ENCODE results near the gene RAF1. TPM values are rescaled to one million over a fixed set of nuclear protein-coding genes. Genes with fewer than 3 reads are reported as not detected.

The RAF1 gene
- total and polyA plus RNA-seq, 2 donors (not counting 3 experiments of a cell fraction or from before 2014, with no cell fraction given), result 73.8 to 86.2 TPM

DNA sequence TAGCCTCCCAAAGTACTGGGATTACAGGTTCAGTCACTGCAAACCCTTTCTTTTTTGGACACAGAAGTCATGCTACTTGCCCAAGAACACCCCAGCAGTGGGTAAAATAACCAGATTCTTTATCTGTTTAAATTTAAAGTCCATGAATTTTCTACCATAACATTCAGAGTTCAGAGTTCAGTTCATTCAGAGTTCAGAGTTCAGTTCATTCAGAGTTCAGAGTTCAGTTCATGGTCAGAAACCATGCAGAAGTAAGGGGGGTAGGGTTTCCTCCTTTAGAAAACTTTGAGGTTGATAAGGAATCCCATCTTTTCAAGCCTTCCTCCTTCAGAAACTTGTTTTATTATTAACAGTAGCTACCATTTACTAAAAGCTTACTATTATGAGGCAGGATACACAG, 43.2 kb downstream of the RAF1 start:
- H3K27me3 ChIP-seq (ENCODE audit: control insufficient read depth in 2 of 2, insufficient read depth in 2 of 2, low read length in 2 of 2), result no peaks in the 10 kb centered on the region
- TF ChIP-seq MYC (IDR thresholded peaks at IDR 0.05; ENCODE audit: low read depth, low read length), result no peak
- no peak for TF ChIP-seq GATA2 (IDR thresholded peaks at IDR 0.05; ENCODE audit: insufficient read depth, insufficient read length, low read depth, low read length)
- TF ChIP-seq, protein P1, sequence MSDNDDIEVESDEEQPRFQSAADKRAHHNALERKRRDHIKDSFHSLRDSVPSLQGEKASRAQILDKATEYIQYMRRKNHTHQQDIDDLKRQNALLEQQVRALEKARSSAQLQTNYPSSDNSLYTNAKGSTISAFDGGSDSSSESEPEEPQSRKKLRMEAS (IDR thresholded peaks at IDR 0.05; ENCODE audit: insufficient read depth, insufficient read length), result no peak
- TF ChIP-seq JUN (IDR thresholded peaks at IDR 0.05; ENCODE audit: borderline replicate concordance, insufficient read depth, insufficient read length, low read depth), result no peak
- no peak for TF ChIP-seq POLR2AphosphoS5 (IDR thresholded peaks at IDR 0.05; ENCODE audit: insufficient read depth, low read depth, low read length)
- TF ChIP-seq, protein P2, sequence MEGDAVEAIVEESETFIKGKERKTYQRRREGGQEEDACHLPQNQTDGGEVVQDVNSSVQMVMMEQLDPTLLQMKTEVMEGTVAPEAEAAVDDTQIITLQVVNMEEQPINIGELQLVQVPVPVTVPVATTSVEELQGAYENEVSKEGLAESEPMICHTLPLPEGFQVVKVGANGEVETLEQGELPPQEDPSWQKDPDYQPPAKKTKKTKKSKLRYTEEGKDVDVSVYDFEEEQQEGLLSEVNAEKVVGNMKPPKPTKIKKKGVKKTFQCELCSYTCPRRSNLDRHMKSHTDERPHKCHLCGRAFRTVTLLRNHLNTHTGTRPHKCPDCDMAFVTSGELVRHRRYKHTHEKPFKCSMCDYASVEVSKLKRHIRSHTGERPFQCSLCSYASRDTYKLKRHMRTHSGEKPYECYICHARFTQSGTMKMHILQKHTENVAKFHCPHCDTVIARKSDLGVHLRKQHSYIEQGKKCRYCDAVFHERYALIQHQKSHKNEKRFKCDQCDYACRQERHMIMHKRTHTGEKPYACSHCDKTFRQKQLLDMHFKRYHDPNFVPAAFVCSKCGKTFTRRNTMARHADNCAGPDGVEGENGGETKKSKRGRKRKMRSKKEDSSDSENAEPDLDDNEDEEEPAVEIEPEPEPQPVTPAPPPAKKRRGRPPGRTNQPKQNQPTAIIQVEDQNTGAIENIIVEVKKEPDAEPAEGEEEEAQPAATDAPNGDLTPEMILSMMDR (IDR thresholded peaks at IDR 0.05; ENCODE audit: extremely low read depth in 1 of 2, insufficient read depth in 1 of 2, low read depth in 1 of 2, low read length in 2 of 2), result no peak
- no peak for TF ChIP-seq FOS (IDR thresholded peaks at IDR 0.05; ENCODE audit: borderline replicate concordance, insufficient read depth, low read length)
- no peak for TF ChIP-seq EZH2 (IDR thresholded peaks at IDR 0.05; ENCODE audit: borderline replicate concordance, low read depth, low read length, severe bottlenecking)
- no peak for TF ChIP-seq POLR2A (IDR thresholded peaks at IDR 0.05; ENCODE audit: low read depth, low read length)
- no peak for DNase-seq (ENCODE audit: low read depth, low spot score)
- H3K9ac ChIP-seq (replicated peaks; ENCODE audit: extremely low read depth, insufficient read depth, low read length), result no peak overlapping the region
- H3K4me3 ChIP-seq (replicated peaks in 1 of 3; ENCODE audit: insufficient read depth in 1 of 3, low read depth in 1 of 3, low read length in 3 of 3), result no peak overlapping the region
- peaks cover 5% of the 10 kb centered on the region for H3K4me1 ChIP-seq (ENCODE audit: control insufficient read depth, extremely low read depth, insufficient read depth, low read length)
- peaks cover 7% of the 10 kb centered on the region for H4K20me1 ChIP-seq (replicated peaks; ENCODE audit: control insufficient read depth, extremely low read depth, insufficient read depth, low read length)
- BruUV-seq (replicated peaks), result no TSS peak
- H2AFZ ChIP-seq (ENCODE audit: low read depth, low read length), result no peak overlapping the region
- peaks cover 79% of the 10 kb centered on the region for H3K79me2 ChIP-seq (ENCODE audit: control insufficient read depth, insufficient read depth, low read length)
- POLR2A ChIA-PET, result no interaction called here
- intact Hi-C loops (cut with micrococcal nuclease), result no loop called here
- no peak overlapping the region for H3K4me2 ChIP-seq (ENCODE audit: insufficient read depth, low read length)
- dilution Hi-C loops (cut with MboI; ENCODE audit: extremely low pct_ligation_motif_present, low sequenced_read_pairs), result no loop called here
- H3K27ac ChIP-seq (ENCODE audit: insufficient read depth, low read depth, low read length), result no peak overlapping the region
- peaks cover 0 to 5% of the 10 kb centered on the region in 2 experiments for H3K36me3 ChIP-seq (ENCODE audit: control insufficient read depth in 2 of 2, extremely low read depth in 1 of 2, insufficient read depth in 2 of 2, low read length in 2 of 2)
- CTCF ChIA-PET, result no interaction called here
- H3K9me1 ChIP-seq (replicated peaks; ENCODE audit: control insufficient read depth, extremely low read depth, insufficient read depth, low read length), result no peaks in the 10 kb centered on the region
- FAIRE-seq, result no peak
- H3K9me3 ChIP-seq (replicated peaks; ENCODE audit: control insufficient read depth, insufficient read depth, low read length), result no peaks in the 10 kb centered on the region

Data from endothelial cell of umbilical vein (primary cell).